Middle frontal gyrus (tissue), 1 donor: ENCODE data around the gene AOPEP.
"Not testable (repeated sequence)": the region's sequence is repeated elsewhere in the genome, so short reads cannot be mapped to it uniquely, and the experiment has no call there.

Source experiments
- DNase-seq: peaks from one replicate; pipeline ENCODE4 v3.0.0-alpha.2; 2015; ENCODE audit warnings: low spot score; ENCODE audit errors: extremely low spot score

AOPEP gene

GRCh38 chr9:94952565-94953373, 226.3 kb downstream of the AOPEP start:
- no peak for DNase-seq

- DNase-seq, result no peak
Measured at GRCh38 chr9:94956731-94957130, 230.2 kb downstream of the AOPEP start.

- no peak for DNase-seq
Measured at GRCh38 chr9:94960964-94961363, 234.5 kb downstream of the AOPEP start.

- DNase-seq, result no peak
Measured at GRCh38 chr9:94961870-94962269, 235.4 kb downstream of the AOPEP start.

GRCh38 chr9:94965631-94966030, 239.1 kb downstream of the AOPEP start:
- DNase-seq, result not testable (repeated sequence)

- not testable (repeated sequence) for DNase-seq
Measured at GRCh38 chr9:94966046-94966445, 239.5 kb downstream of the AOPEP start.

- no peak for DNase-seq
Measured at GRCh38 chr9:94967482-94967881, 241.0 kb downstream of the AOPEP start.

- no peak for DNase-seq
Measured at GRCh38 chr9:94971378-94972131, 245.1 kb downstream of the AOPEP start.

- no peak for DNase-seq
Measured at GRCh38 chr9:94973451-94973941, 247.0 kb downstream of the AOPEP start.

- no peak for DNase-seq
Measured at GRCh38 chr9:94974154-94974879, 247.8 kb downstream of the AOPEP start.

GRCh38 chr9:94975480-94975879, 249.0 kb downstream of the AOPEP start:
- no peak for DNase-seq

GRCh38 chr9:94976077-94976476, 249.6 kb downstream of the AOPEP start:
- no peak for DNase-seq

- DNase-seq, result no peak
Measured at GRCh38 chr9:94977416-94977815, 250.9 kb downstream of the AOPEP start.

- no peak for DNase-seq
Measured at GRCh38 chr9:94979904-94980507, 253.5 kb downstream of the AOPEP start.

- DNase-seq, result no peak
Measured at GRCh38 chr9:94980947-94981722, 254.6 kb downstream of the AOPEP start.

GRCh38 chr9:94981723-94982090, 255.2 kb downstream of the AOPEP start:
- DNase-seq, result no peak

- no peak for DNase-seq
Measured at GRCh38 chr9:94982211-94982610, 255.7 kb downstream of the AOPEP start.

GRCh38 chr9:94983552-94983951, 257.1 kb downstream of the AOPEP start:
- DNase-seq, result no peak

GRCh38 chr9:94984891-94985476, 258.5 kb downstream of the AOPEP start:
- no peak for DNase-seq

GRCh38 chr9:94985649-94986048, 259.1 kb downstream of the AOPEP start:
- DNase-seq, result no peak
